Activated T-helper 1 cell treated with anti-CD3 and anti-CD28 coated beads, Interleukin-2, amount 50 U/mL, for 16 hours (primary cell): ENCODE measurements around the gene ATPAF2.
"Not testable (repeated sequence)": the region's sequence is repeated elsewhere in the genome, so short reads cannot be mapped to it uniquely, and the experiment has no call there.

ENCODE experiments used
- DNase-seq, 2 donors: peaks; one replicate each; pipeline ENCODE4 v3.0.0-alpha.2; 2020; ENCODE audit warnings: low read depth in 1 of 2, low spot score in 1 of 2

ATPAF2 gene

GRCh38 chr17:18014006-18014405, 25.0 kb downstream of the ATPAF2 start:
- DNase-seq, result no peak

- no peak for DNase-seq
Observed at GRCh38 chr17:18011286-18011685, 27.7 kb downstream of the ATPAF2 start.

- DNase-seq, result no peak
Observed at GRCh38 chr17:18009609-18010420, 29.2 kb downstream of the ATPAF2 start.

DNA sequence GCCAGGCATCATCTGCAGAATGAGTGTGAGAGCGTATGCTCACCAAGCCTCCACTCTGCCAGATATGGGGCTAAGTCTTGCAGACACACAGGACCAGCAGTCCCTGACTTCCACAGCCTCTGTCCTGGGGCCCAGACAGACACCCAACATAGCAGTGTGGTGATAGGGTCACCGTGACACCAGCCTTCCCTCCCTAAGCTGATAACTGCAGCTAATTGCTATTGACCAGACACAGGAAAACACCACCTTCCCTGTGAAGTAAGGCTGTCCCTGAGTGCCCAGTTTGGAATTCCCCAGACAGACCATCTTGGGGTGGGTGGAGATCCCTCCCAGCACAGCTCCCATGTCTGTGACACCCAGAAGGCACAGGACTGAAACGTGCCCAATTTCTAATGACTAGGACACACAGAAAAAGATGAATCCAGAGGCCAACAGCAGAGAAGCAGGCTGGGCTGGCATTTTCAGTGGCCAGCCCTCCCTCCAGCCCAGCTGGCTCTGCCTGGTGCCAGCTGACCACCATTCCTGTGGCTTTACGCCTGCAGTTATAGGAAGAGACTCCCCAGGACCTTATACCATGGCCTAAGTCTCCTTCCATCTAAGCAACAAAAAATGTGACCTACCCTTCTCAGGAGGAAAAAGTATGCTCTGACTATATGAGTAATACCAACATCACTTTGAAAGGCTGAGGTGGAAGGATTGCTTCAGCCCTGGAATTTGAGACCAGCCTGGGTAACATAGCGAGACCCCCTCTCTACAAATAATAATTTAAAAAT, 30.3 kb downstream of the ATPAF2 start:
- DNase-seq, result no peak

- no peak for DNase-seq
Observed at GRCh38 chr17:18006495-18007239, 32.3 kb downstream of the ATPAF2 start.

- DNase-seq, result no peak
Observed at GRCh38 chr17:18005496-18005895, 33.5 kb downstream of the ATPAF2 start.

DNA sequence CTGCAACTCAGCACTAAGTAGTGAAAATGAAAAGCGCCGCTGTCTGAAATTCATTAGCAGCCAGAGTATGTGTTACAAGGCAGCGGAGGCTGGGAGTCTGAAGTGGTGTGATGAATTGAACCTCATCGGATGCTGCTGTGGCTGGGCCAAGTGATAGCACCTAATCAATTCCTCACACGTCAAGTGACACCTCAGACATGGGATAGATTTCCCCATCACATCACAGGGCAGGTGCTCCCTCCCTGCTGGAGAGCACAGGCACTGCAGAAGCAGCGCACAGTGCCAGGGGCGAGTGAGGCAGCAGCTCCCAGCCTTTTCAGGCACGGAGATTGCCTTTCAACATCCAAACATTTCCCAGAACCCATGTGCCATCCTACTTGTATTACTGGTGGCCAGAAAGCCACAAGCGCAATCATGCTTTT, 34.1 kb downstream of the ATPAF2 start:
- DNase-seq, result no peak

- no peak for DNase-seq
Observed at GRCh38 chr17:18004345-18004744, 34.6 kb downstream of the ATPAF2 start.

DNA sequence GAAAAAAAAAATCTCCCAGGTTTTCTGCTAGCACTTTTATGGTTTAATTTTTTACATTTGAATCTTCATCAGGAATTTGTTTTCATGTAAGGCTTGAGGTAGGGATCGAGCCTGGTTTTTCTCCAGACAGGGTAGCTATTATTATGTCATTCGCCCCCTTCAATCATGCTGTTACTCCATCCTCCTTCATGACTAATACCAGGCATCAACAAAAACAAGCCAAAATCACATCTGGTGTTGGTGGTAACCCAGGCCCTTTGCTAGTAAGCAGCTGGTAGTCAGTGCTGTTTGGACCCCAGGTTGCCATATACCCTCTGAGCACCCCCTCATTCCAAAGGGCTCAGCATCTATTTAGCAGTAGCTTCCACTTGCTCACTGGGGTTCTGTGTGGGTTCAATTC, 36.8 kb downstream of the ATPAF2 start:
- no peak for DNase-seq

DNA sequence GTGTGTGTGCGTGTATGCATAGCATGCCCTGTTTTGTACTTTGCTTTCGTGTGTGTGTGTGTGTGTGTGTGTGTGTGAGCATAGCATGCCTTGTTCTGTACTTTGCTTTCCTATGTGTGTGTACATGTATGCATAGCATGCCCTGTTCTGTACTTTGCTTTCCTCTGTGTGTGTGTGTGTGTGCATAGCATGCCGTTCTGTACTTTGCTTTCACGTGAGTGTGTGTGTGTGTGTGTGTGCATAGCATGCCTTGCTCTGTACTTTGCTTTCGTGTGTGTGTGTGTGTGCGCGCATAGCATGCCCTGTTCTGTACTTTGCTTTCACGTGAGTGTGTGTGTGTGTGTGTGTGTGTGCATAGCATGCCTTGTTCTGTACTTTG, 38.9 kb downstream of the ATPAF2 start:
- DNase-seq, result no peak

DNA sequence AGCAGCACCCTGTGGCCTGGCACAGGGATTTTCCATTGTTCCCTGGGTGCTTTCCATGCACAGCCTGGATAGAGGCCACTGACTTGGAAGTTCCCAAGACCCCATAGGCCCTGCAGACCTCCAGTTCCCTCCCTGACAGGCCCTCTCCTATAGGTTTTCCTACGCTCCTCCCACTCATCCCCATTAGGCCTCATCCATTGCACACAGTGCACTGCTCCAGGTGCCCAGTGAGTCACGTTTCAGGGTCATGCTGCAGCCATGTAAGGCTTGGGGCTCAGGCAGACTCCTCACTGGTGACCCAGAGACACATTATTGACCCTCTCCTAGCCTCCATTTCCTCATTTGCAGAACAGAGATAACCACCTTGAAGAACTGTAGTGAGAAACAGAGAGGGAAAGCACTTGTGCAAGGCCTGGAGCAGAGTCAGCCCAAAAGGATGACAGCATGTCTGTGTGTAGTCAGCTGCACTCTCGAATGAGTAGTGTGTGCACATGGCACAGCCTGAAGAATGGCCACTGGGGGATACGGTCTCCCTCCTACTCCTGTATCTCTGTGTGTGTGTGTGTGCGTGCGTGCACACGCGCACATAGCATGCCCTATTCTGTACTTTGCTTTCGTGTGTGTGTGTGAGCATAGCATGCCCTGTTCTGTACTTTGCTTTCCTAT, 39.5 kb downstream of the ATPAF2 start:
- no peak for DNase-seq

DNA sequence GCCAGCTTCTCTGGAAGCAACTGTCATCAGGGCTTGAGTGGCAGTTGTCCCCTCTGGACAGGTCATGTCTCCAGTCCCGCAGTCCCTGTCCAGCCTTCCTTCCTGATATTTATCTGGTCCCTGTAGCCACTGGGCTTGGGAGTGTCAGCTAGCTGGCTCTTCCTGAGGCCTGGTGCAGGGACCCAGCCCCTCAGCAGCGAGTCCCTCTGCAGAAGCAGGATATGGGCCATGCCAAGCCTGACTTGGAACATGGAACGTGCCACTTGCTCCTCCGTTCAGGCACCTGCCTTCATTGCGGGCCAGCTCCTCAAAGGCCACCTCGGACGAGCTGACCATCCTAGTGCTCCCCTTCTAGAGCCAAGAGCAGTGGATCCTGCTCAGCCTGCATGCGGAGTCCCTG, 40.0 kb downstream of the ATPAF2 start:
- no peak for DNase-seq

DNA sequence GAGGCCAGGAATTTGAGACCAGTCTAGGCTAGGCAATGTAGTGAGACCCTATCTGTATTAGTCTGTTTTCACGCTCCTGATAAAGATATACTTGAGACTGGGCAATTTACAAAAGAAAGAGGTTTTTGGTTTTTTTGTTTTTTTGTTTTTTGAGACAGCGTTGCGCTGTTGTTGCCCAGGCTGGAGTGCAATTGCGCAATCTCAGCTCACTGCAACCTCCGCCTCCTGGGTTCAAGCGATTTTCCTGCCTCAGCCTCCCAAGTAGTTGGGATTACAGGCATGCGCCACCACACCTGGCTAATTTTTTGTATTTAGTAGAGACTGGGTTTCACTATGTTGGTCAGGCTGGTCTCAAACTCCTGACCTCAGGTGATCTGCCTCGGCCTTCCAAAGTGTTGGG, 43.1 kb downstream of the ATPAF2 start:
- DNase-seq, result not testable (repeated sequence)

GRCh38 chr17:17994271-17995069, 44.5 kb downstream of the ATPAF2 start:
- no peak for DNase-seq

GRCh38 chr17:17993852-17994251, 45.1 kb downstream of the ATPAF2 start:
- DNase-seq, result no peak

DNA sequence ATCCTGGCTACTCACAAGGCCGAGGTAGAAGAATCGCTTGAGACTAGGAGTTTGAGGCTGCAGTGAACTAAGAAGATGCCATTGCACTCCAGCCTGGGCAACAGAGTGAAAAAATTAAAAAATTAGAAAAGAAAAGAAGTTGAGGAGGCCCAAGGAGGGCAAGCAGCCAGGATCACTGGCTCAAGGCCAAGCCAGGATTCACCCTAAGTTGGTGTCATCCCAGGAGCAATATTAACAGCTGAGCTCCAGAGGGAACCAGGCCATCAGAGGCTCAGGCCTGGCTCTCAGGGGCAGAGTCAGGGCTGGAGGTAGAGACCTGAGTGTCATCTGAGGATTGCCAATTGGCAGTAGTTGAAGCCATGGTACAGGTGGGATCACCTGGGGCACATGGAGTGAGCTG, 45.6 kb downstream of the ATPAF2 start:
- DNase-seq, result no peak

GRCh38 chr17:17990282-17990681, 48.7 kb downstream of the ATPAF2 start:
- no peak for DNase-seq

- DNase-seq, result no peak
Observed at GRCh38 chr17:17989618-17990017, 49.4 kb downstream of the ATPAF2 start.

DNA sequence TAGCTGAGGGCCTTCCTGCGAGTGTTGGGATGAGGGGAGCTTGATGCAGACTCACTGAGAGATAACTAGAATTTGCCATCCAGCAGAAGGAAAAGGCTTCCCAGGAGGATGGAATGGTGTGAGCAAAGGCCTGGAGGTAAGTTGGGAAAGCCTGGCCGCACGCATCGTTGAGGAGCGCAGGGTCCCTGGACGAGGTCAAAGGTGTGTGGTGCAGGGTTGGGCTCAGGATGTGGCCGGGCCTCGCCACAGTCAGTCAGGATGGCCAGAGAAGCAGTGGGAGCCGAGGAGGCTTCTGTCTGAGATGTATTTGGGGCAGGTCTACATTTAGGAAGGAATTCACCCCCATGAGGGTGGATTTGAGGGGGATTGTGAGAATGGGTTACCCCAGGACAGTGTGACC, 49.9 kb downstream of the ATPAF2 start:
- no peak for DNase-seq

GRCh38 chr17:17988427-17988945, 50.5 kb downstream of the ATPAF2 start:
- DNase-seq, result no peak
